ENCODE measurements around the gene RSRC1. TPM values are rescaled to one million over a fixed set of nuclear protein-coding genes. Genes with fewer than 3 reads are reported as not detected.
"Not testable (repeated sequence)": the region's sequence is repeated elsewhere in the genome, so short reads cannot be mapped to it uniquely, and the experiment has no call there.

Gene RSRC1
- total RNA-seq, 5 donors from 2014 or later (not counting 1 experiment from before 2014, with no cell fraction given): 29.9 to 35.0 (median 31.1) TPM

DNA sequence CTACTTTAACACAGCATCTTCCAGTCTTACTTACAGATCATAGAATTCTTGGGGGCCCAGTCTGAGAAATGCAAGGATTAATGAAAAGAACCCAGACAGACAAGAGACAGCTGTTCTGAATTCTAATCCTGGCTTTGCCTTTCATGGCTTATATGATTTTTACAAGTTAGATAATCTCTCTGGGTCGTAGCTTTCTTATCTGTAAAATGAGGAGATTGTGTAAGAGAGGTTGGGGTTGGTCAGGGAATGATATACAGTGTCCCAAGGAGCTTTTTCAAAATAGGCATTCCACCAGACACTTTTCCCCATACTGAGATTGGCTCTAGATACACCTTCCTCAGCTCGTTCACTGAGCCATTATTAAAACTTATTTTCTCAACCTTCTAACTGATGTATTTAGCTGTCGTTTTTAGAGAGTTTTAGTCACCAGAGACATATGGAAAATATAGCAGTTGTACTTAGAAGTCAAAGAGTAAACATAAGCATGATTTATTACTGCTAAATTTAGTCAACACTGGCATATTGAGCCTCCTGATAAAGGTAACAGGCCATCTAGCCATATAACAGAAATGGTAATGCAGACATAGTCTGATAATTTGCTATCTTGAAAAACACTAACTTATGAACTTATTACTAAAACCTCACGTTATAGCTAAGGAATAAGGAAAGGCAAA, 298.1 kb downstream of the RSRC1 start:
- H3K9me3 ChIP-seq: no peaks in the 10 kb centered on the region
- H3K27ac ChIP-seq (ENCODE audit: low read length): no peak overlapping the region
- H3K4me1 ChIP-seq (ENCODE audit: control insufficient read depth in 1 of 2, extremely low read depth in 1 of 2, insufficient read depth in 2 of 2, low read length in 2 of 2): no peaks in the 10 kb centered on the region
- H3K27me3 ChIP-seq (replicated peaks in 1 of 2; ENCODE audit: control insufficient read depth in 2 of 2, extremely low read depth in 1 of 2, insufficient read depth in 2 of 2, low read length in 1 of 2): no peaks in the 10 kb centered on the region
- CTCF ChIA-PET: no interaction called here
- no CpG with 5 or more reads among the region's 4 CpGs for WGBS (ENCODE audit: insufficient coverage)
- Mint-ChIP-seq H3K36me3 (peaks cover 29% of the 10 kb centered on the region), H3K4me1 (no peaks in the 10 kb centered on the region), H3K9me3 (peaks cover 0 to 11% (median 4%) of the 10 kb centered on the region in 3 donors), H3K27me3 (no peaks in the 10 kb centered on the region), H3K4me3 (no peak overlapping the region), H3K27ac (no peak overlapping the region)
- POLR2A ChIA-PET: no interaction called here
- no peaks in the 10 kb centered on the region for H3K36me3 ChIP-seq (ENCODE audit: control insufficient read depth in 2 of 2, extremely low read depth in 1 of 2, insufficient read depth in 1 of 2, low read length in 1 of 2)
- DNase-seq (no peak), ATAC-seq (replicated peaks in 1 of 4) (no peak)
- no peak overlapping the region for H3K4me3 ChIP-seq (ENCODE audit: control insufficient read depth in 1 of 2, extremely low read depth in 1 of 2, low read length in 1 of 2)

- CTCF ChIA-PET; H3K27me3 Mint-ChIP-seq; H3K27me3 ChIP-seq (replicated peaks in 1 of 2; ENCODE audit: control insufficient read depth in 2 of 2, extremely low read depth in 1 of 2, insufficient read depth in 2 of 2, low read length in 1 of 2); DNase-seq; H3K4me1 Mint-ChIP-seq; ATAC-seq (replicated peaks in 1 of 4); H3K27ac Mint-ChIP-seq; H3K27ac ChIP-seq (ENCODE audit: low read length); POLR2A ChIA-PET; H3K36me3 ChIP-seq (ENCODE audit: control insufficient read depth in 2 of 2, extremely low read depth in 1 of 2, insufficient read depth in 1 of 2, low read length in 1 of 2); H3K9me3 ChIP-seq; H3K4me1 ChIP-seq (ENCODE audit: control insufficient read depth in 1 of 2, extremely low read depth in 1 of 2, insufficient read depth in 2 of 2, low read length in 2 of 2); H3K4me3 Mint-ChIP-seq; H3K4me3 ChIP-seq (ENCODE audit: control insufficient read depth in 1 of 2, extremely low read depth in 1 of 2, low read length in 1 of 2): not testable (repeated sequence)
- H3K9me3 Mint-ChIP-seq: peaks cover 0 to 15% (median 5%) of the 10 kb centered on the region in 3 donors
- peaks cover 34% of the 10 kb centered on the region for H3K36me3 Mint-ChIP-seq
- whole genome bisulfite sequencing (ENCODE audit: insufficient coverage): no CpG with 5 or more reads among the region's 5 CpGs
Measured at GRCh38 chr3:158408518-158408897, 298.6 kb downstream of the RSRC1 start.

DNA sequence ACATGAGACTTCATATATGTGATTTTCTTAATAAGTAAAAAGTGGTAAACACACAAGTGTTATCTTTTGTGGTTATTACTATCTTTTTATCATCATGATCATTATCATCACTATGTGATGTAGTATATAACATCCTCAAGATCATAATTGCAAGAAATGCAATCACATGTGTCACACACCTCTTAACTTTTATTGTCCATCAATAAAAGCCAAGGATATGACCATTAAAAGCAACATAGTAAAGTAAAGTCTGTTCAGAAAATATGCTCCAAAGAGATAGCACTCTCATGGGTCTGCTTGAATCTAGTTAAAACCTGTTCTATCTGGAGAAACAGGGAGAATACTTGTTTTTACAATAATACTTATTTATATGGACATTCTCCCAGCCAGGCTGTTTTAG, 308.1 kb downstream of the RSRC1 start:
- ATAC-seq (replicated peaks in 1 of 4): no peak
- H3K9me3 Mint-ChIP-seq: peaks cover 0 to 11% (median 1%) of the 10 kb centered on the region in 3 donors
- POLR2A ChIA-PET: no interaction called here

DNA sequence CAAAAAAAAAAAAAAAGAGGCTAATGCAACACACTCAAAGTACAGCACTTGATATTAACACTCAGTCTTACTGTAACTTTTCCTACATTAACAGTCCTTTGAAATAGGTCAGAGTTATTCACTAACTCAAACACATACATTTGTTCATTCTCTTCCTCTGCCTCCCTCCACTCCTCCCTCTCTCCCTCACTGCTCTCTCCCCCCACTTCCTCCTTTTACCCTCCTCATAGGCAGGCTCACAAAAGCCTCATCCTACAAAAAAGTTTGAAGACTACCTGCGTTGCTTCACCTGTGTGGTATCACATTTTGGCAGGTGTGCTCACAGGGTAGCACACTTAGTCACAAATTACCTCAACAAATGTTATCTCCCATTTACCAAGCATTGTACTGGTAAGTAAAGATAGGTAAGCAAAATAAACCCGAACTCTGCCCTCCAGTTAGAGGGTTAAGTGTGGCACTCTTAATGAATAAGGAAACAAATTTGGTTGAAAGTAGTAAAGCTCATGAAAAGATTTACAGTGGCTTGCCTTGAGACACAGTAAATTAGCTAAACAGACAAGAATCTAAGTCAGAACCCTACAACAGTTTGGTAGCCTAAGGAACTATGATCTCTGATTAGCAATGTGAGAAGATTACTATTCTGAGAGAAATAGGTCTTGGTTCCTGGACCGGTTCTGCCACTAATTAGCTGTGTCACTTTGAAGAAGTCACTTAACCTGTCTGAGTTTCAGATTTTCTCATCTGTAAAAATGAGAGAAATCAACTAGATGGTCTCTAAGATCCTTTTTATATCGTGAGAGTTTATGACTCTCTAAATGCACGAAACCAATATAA, 310.1 kb downstream of the RSRC1 start:
- ChIA-PET CTCF (no interaction called here), POLR2A (no interaction called here)
- Mint-ChIP-seq H3K36me3 (peaks cover 15% of the 10 kb centered on the region), H3K4me1 (peaks cover 0 to 2% (median 0%) of the 10 kb centered on the region in 3 donors), H3K4me3 (no peak overlapping the region), H3K27me3 (no peaks in the 10 kb centered on the region), H3K27ac (no peak overlapping the region), H3K9me3 (peaks cover 0 to 8% (median under 1%) of the 10 kb centered on the region in 3 donors)
- Histone ChIP-seq H3K27ac (ENCODE audit: low read length) (no peak overlapping the region), H3K9me3 (no peaks in the 10 kb centered on the region), H3K4me3 (ENCODE audit: control insufficient read depth in 1 of 2, extremely low read depth in 1 of 2, low read length in 1 of 2) (no peak overlapping the region), H3K27me3 (replicated peaks in 1 of 2; ENCODE audit: control insufficient read depth in 2 of 2, extremely low read depth in 1 of 2, insufficient read depth in 2 of 2, low read length in 1 of 2) (no peaks in the 10 kb centered on the region), H3K36me3 (ENCODE audit: control insufficient read depth in 2 of 2, extremely low read depth in 1 of 2, insufficient read depth in 1 of 2, low read length in 1 of 2) (no peaks in the 10 kb centered on the region), H3K4me1 (ENCODE audit: control insufficient read depth in 1 of 2, extremely low read depth in 1 of 2, insufficient read depth in 2 of 2, low read length in 2 of 2) (no peaks in the 10 kb centered on the region)
- ATAC-seq (replicated peaks in 1 of 4) (no peak), DNase-seq (no peak)
- 60% methylated on average over 1 of the region's 5 CpGs for WGBS (ENCODE audit: insufficient coverage)

More for the DNA sequence above, 308.1 kb downstream of the RSRC1 start:
- Histone ChIP-seq H3K4me3 (ENCODE audit: control insufficient read depth in 1 of 2, extremely low read depth in 1 of 2, low read length in 1 of 2) (no peak overlapping the region), H3K27me3 (replicated peaks in 1 of 2; ENCODE audit: control insufficient read depth in 2 of 2, extremely low read depth in 1 of 2, insufficient read depth in 2 of 2, low read length in 1 of 2) (no peaks in the 10 kb centered on the region), H3K4me1 (ENCODE audit: control insufficient read depth in 1 of 2, extremely low read depth in 1 of 2, insufficient read depth in 2 of 2, low read length in 2 of 2) (no peaks in the 10 kb centered on the region), H3K9me3 (no peaks in the 10 kb centered on the region), H3K36me3 (ENCODE audit: control insufficient read depth in 2 of 2, extremely low read depth in 1 of 2, insufficient read depth in 1 of 2, low read length in 1 of 2) (no peaks in the 10 kb centered on the region), H3K27ac (ENCODE audit: low read length) (no peak overlapping the region)
- Mint-ChIP-seq H3K36me3 (peaks cover 21% of the 10 kb centered on the region), H3K27ac (no peak overlapping the region), H3K4me1 (peaks cover 0 to 2% (median 0%) of the 10 kb centered on the region in 3 donors), H3K27me3 (no peaks in the 10 kb centered on the region), H3K4me3 (no peak overlapping the region)
- CTCF ChIA-PET: no interaction called here
- no peak for DNase-seq

GRCh38 chr3:158420654-158421396, 310.9 kb downstream of the RSRC1 start:
- Mint-ChIP-seq H3K36me3 (peaks cover 18% of the 10 kb centered on the region), H3K9me3 (peaks cover 0 to 8% (median 4%) of the 10 kb centered on the region in 3 donors), H3K27me3 (no peaks in the 10 kb centered on the region), H3K27ac (no peak overlapping the region), H3K4me3 (no peak overlapping the region), H3K4me1 (peaks cover 0 to 2% (median 0%) of the 10 kb centered on the region in 3 donors)
- H3K27ac ChIP-seq (ENCODE audit: low read length): no peak overlapping the region
- DNase-seq: no peak
- no peak overlapping the region for H3K4me3 ChIP-seq (ENCODE audit: control insufficient read depth in 1 of 2, extremely low read depth in 1 of 2, low read length in 1 of 2)
- no peaks in the 10 kb centered on the region for H3K4me1 ChIP-seq (ENCODE audit: control insufficient read depth in 1 of 2, extremely low read depth in 1 of 2, insufficient read depth in 2 of 2, low read length in 2 of 2)
- H3K27me3 ChIP-seq (replicated peaks in 1 of 2; ENCODE audit: control insufficient read depth in 2 of 2, extremely low read depth in 1 of 2, insufficient read depth in 2 of 2, low read length in 1 of 2): no peaks in the 10 kb centered on the region
- POLR2A ChIA-PET: no interaction called here
- no peaks in the 10 kb centered on the region for H3K36me3 ChIP-seq (ENCODE audit: control insufficient read depth in 2 of 2, extremely low read depth in 1 of 2, insufficient read depth in 1 of 2, low read length in 1 of 2)
- CTCF ChIA-PET: no interaction called here
- no peak for ATAC-seq (replicated peaks in 1 of 4)
- no peaks in the 10 kb centered on the region for H3K9me3 ChIP-seq
- 25% methylated on average over 1 of the region's 3 CpGs for WGBS (ENCODE audit: insufficient coverage)

GRCh38 chr3:158430448-158430847, 320.6 kb downstream of the RSRC1 start:
- Mint-ChIP-seq H3K36me3 (peaks cover 3% of the 10 kb centered on the region), H3K27ac (no peak overlapping the region), H3K4me3 (no peak overlapping the region), H3K4me1 (no peaks in the 10 kb centered on the region), H3K9me3 (no peaks in the 10 kb centered on the region), H3K27me3 (no peaks in the 10 kb centered on the region)
- CTCF ChIA-PET: interaction anchor here (0.5 to 0.7 kb wide), 2 partner anchors 252 to 321 kb away, joined by 3 read pairs; partner anchors contain the start of gene RSRC1 (in 1 of the 2)
- Histone ChIP-seq H3K27ac (ENCODE audit: low read length) (no peak overlapping the region), H3K27me3 (replicated peaks in 1 of 2; ENCODE audit: control insufficient read depth in 2 of 2, extremely low read depth in 1 of 2, insufficient read depth in 2 of 2, low read length in 1 of 2) (no peaks in the 10 kb centered on the region), H3K4me3 (ENCODE audit: control insufficient read depth in 1 of 2, extremely low read depth in 1 of 2, low read length in 1 of 2) (no peak overlapping the region), H3K9me3 (no peaks in the 10 kb centered on the region), H3K36me3 (ENCODE audit: control insufficient read depth in 2 of 2, extremely low read depth in 1 of 2, insufficient read depth in 1 of 2, low read length in 1 of 2) (no peaks in the 10 kb centered on the region), H3K4me1 (ENCODE audit: control insufficient read depth in 1 of 2, extremely low read depth in 1 of 2, insufficient read depth in 2 of 2, low read length in 2 of 2) (no peaks in the 10 kb centered on the region)
- ATAC-seq (replicated peaks in 1 of 4): no peak
- POLR2A ChIA-PET: no interaction called here
- WGBS (ENCODE audit: insufficient coverage): no CpG with 5 or more reads among the region's 1 CpG
- DNase-seq: no peak

Data from T-cell (primary cell).